Right renal pelvis (tissue), 4 donors: ENCODE results near the gene SYNGR1. TPM values are rescaled to one million over a fixed set of nuclear protein-coding genes. Genes with fewer than 3 reads are reported as not detected.

Experiments
- DNase-seq, 4 donors: peaks; one replicate each; pipeline ENCODE4 v3.0.0-alpha.2; 2013; ENCODE audit warnings: low read depth in 4 of 4, low spot score in 3 of 4, missing footprints in 1 of 4
- polyA plus RNA-seq, 4 donors: library from polyadenylated mRNA; unstranded; fragments of 120-200 nt; gene quantifications; one replicate each; pipeline ENCODE4 v1.2.1, GENCODE V29; 2013; ENCODE audit not compliant: insufficient read length in 4 of 4

SYNGR1 gene, protein sequence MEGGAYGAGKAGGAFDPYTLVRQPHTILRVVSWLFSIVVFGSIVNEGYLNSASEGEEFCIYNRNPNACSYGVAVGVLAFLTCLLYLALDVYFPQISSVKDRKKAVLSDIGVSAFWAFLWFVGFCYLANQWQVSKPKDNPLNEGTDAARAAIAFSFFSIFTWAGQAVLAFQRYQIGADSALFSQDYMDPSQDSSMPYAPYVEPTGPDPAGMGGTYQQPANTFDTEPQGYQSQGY
- polyA plus RNA-seq = 10 to 100 TPM; 18.7 to 28.3 (median 21.3) TPM

DNA sequence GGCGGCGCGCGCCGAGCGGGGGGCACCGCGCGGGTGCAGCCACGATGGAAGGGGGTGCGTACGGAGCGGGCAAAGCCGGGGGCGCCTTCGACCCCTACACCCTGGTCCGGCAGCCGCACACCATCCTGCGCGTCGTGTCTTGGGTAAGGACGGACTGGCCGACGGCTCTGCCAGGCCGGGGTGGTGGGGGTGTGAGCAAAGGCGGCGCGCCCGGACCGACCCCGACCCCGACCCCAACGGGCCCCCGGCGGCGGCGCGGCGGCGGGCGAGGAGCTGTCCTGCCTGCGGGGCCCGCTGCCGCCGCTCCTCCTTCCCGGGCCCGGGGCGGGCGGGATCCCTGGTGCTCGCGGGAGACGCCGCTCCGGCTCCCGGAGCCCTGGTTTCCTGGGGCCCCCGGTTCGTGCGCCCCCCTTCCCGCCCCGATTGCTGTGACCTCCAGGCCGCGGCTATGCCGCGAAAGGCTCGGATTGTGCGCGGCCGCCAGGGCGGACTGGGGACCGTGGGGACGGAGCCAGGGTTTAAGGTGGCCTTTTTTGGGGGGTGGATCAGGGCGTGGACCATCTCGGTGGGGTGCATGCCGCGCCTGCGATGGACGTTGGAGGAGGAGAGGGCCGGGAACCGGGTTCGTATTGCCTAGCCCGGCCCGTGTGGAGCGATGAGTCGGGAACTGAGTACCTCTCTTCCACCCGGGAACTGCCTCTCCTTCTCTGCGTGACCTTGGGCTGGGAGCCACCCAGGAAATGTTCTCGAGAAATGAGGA is at the start of gene SYNGR1:
SYNGR1 (plus strand) TSS at position 25 of the 760 bp plus-strand sequence; CDS start at position 45, 20 bp downstream.
- no peak for DNase-seq

DNA sequence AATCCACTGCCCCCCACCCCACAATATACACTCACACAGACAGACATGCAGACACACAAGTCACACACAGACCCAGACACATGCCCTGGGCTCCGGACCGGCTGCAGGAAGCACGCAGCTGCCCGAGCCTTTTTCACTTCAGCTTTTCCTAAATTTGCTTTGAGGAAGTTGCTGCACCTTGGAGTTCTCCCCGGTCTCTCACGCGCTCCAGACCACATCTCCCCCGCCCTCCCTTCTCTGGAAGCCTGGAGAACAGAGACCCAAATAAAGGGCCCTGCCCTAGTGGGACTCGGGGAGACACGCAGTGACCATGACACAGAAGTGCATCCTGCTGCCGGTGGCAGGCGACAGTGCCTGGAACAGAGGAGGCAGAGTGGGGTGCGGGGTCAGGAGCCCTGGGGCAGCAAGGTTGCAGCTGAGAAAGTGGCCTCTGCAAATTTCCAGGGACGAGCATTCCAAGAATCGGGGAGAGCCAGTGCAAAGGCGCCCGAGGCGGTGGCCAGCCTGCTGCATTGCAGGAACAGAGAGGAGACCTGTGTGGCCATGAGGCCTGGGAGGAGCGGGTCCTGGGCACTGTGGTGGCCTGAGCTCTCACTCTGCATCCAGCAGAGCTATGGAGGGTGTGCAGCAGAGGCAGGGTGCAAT is 49.5 kb upstream of the SYNGR1 start:
- DNase-seq = no peak

DNA sequence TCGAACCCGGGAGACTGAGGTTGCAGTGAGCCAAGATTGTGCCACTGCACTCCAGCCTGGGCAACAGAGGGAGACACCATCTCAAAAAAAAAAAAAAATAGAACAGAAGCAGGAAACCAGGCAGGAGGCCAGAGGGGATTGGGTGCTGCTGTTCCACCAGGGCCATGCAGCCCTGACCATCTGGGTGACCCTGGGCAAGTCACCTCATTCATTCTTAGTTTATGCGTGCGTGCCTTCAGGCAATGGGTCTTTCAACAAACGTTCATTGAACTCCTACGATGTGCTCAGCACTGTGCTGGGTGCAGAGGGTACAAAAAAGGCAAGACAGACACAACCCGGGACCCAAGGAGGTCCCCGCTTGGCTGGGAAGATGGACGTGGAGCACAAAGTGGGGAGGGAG is 48.7 kb upstream of the SYNGR1 start:
- no peak for DNase-seq

DNA sequence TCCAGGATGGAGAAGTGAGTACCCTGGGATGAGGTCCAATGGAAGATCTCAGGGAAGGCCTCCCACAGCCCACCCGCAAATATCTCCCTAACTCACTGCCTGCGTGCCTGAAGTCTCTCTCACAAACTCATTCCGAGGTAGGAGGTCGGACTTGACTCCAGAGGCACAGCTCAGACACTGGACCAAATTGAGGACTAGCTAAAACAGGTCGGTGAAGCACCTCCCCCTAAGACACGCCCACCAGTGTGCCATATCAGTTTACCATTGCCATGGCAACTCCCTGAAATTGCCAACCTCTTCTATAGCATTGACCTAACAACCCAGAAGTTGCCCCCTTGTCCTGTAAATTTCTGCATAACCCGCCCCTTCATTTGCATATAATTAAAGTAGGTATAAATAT is 47.9 kb upstream of the SYNGR1 start:
- DNase-seq = no peak

DNA sequence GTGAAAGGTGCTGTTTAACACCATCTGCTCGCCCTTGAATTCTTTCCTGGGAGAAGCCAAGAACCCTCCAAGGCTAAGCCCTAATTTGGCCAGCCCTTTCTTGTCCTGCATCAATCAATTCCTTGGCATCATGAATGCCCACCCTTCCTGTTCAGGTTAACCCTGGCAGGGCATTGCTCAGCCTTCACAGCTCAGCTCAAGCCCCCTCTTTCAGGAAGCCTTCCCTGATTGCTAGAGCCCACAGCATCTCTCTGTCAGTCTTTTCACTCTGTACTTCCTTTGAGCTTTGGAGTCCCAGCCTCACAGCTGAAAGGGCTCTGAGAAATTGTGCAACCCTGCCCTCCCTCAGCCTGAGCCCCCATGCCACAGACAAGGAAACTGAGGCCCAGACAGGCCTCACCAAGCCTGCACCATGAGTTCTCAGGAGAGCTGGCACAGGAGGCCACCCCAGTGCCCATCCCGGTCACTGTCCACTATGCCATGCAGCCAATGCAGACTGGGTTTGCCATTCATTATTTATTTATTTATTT is 47.3 kb upstream of the SYNGR1 start:
- DNase-seq = no peak

DNA sequence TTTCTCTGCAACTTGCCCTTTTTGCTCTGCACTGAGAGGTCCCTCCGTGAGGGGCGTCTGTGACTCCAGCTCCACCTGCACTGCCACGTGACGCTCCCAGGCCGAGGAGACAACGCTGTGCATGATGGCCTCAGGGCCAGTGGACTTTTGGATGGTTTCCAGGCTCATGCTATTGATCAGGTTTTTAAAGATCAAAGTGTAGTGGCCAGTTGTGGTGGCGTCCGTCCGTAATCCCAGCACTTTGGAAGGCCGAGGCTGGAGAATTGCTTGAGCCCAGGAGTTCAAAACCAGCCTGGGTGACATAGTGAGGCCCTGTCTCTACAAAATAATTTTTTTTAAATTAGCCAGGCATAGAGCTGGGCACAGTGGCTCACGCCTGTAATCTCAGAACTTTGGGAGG is 46.4 kb upstream of the SYNGR1 start:
- no peak for DNase-seq

DNA sequence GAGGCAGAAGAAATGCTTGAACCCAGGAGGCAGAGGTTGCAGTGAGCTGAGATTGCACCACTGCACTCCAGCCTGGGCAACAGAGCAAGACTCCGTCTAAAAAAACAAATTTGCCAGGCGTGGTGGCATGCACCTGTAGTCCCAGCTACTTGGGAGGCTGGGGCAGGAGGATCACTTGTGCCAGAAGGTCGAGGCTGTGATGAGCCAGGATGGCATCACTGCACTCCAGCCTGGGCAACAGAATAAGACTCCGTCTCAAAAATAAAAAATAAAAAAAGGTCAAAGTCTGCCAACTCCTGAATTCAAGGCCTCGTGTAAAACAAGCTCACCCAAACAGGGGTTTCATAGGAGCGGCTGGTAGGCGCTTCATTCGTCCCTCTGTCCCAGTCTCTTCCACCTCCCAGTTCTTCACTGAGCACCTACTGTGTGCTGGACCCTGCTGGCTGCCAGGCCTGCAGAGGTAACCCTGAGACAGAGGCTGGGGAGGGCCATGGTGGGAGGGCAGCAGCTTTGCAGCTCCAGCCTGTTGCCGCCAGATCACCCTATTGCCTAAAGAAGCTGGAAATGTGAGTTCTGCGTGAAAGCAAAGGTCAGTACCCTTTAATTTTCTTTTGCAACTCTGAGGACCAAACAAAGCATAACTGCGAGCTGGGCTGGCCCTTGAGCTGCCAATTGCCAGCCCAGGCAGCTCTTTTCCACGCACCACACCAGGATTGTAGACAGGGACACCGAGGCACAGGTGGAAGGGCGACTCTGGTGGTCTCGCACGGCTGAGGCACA is 45.7 kb upstream of the SYNGR1 start:
- DNase-seq = no peak

DNA sequence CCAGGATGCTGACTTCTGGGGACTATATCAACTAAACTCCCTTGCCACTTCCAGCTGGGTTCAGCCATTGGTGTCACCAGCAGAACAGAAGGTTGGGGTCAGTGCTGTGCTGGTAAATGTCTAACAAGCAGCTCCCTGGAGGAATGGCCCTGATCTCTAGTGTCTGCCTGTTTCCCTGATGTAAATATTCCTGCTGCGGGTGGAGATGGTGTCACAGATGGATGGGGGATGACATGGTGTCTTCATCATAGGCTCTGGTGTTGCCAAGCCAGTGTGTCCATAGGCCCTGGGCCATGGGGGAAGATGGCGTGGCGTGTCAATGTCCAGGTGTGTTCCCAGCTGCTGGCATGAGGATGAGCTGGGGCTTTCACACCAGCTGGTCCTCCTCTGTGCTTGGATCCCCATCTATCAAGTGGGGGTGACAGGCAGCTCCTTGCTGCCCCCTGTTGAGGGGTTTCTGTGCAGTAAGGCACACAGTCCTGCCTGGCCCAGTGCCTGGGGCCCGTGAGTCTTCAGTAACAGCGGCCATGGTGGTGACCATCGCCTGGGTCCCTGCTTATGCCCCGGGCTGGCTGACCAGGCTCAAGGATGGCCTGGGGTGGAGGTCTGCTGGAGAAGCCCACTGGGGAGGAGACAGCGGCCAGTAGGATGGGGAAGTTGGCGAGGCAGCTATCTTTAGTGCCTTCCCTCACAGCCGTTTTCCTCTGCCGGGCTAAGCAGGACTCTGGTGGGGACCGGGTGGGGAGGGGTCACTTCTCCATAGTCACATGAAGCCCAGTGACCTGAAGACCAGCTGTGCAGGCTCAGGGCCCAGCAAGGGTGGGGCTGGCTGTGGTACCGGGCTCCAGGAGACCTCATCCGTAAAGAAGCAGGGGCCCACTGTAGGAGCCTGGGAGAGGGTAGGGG is 43.1 kb upstream of the SYNGR1 start:
- no peak for DNase-seq

DNA sequence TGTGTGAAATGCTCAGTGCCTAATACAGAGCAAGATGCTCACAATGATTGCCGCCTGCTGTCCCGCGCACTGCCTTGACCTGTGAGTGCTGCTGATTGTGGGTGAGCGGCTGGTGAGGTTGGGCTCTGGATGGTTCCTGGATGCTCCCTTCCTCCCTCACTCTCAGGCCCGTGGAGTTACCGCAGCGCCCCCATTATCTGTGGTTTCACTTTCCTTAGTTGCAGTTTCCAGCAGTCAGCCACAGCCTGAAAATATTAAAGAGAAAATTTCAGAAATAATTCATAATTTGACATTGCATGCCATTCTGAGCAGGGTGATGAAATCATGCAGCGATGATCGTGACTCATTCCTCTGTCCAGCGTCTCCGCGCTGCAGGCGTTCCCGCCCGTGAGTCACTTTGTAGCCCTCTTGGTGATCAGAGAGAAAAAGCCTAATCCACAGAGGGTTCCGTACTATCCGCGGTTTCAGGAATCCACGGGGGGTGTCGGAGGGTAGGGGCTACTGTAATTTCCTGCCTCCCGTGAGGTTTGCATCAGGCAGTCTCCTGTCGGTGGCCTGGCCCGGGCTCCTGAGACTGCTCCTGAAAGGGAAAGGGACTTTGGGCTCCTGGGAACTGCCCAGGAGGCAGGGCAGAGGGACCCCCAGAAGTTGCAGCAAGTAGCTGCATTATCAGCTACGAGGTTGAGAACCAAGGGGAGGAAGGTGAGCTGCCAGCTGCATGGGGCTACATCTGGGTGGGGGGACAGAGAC is 41.0 kb upstream of the SYNGR1 start:
- no peak for DNase-seq

DNA sequence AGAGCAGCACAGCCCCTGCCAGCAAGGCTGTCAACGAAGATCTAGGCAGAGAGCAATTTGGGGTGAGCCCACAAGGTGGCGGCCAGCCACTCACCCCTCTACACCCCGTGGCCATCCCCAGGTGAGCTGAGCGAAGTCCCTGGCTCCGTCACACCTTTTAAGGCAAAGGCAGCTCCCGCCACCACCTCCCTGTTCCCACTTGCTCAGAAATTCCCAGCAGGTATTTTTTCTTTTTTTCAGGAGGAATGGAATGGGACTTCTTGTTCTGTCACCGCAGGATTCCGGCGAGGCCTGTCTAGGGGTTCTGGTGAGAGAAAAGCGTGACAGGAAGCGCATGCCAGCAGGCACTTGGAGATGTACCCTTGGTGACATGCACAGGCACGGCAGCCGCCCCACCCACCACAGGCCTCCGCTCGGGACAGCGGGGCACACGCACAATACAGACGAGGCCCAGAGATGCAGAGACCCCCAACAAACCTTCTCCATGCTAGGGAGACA is 40.4 kb upstream of the SYNGR1 start:
- DNase-seq = no peak

DNA sequence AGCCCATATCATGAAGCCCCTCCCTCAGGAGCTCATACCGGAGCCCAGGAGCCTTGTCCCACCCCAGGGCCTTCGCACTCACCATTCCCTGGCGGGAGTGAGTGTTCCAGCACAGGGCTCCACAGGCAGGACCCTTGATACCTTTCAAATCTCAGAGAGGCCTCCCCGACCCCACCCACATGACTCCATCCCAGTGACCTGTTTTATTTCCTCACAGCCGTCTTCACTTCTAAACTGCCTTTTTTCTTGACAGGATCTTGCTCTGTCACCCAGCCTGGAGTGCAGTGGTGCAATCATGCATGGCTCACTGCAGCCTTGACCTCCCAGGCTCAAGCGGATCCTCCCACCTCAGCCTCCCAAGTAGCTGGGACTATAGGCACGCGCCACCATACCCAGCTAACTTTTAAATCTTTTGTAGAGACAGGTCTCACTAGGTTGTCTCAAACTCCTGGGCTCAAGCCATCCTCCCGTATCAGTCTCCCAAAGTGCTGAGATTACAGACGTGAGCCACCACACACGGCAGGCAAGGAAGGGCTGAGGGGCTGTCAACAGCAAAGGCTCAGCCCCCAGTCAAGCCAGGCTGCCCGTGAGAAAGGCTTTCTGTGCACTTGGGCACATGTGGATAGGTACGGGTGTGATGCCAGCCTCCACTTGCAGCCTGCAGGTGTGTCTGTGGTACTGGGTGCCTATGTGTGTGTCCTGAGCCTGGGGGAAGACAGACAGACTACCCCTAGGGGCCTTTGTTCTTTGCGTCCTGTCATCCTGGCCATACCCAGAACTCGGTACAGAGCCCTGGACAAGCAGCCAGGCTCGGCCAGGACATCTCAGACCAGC is 39.7 kb upstream of the SYNGR1 start:
- no peak for DNase-seq

DNA sequence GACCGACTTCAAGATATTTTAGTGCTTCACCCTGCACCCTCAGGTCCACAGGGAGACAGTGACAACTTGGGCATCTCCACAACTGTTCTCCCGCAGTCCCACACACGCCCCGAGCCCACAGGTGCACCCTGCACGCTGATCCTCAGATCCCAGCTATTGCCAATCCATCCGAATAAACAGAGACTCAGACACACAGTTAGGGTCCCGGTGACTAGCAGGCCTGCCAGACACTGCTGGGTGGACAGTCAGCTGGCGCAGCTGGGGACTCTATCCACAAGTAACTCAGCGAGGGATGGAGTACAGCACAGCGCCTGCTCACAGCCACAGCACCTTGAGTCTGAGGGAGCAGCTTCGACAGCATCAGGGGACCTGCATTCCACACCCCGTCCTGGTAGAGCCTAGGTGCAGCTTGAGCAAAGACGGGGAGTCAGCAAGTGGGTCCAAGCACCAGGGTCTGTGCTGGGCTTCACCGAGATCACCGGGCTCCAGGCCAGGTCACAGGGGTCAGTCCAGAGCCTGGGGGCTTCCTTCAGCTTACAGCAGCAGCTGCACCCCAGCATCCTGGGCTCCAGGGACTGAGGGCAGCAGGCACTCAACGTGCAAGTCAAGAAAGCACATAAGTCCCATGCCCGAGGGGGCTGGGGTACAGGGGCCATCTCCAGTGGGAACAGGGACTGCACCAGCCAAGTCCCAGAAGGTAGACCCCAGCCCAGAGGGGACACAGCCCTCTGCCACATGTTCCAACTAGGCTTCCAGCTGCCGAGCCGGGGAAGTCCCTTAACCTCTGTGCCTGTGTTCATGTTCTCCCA is 38.0 kb upstream of the SYNGR1 start:
- no peak for DNase-seq

DNA sequence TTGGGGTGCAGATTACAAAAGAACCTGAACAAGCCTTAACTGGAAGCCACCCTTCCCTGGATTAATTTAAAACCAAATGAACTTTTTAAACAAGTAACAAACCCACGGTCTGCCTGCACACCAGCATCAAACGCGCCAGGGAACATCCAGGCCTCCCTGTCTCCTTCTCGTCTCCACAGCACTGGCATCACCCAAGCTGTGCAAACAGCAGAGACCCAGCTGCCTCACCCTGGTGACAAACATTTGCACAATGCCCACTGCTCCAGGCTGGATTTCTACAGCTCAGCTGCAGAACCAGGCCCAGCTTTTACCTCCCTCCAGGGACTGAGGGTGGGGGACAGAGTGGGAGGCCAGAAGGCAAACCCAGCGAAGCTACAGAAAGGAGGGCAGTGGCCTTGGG is 37.4 kb upstream of the SYNGR1 start:
- DNase-seq = no peak

DNA sequence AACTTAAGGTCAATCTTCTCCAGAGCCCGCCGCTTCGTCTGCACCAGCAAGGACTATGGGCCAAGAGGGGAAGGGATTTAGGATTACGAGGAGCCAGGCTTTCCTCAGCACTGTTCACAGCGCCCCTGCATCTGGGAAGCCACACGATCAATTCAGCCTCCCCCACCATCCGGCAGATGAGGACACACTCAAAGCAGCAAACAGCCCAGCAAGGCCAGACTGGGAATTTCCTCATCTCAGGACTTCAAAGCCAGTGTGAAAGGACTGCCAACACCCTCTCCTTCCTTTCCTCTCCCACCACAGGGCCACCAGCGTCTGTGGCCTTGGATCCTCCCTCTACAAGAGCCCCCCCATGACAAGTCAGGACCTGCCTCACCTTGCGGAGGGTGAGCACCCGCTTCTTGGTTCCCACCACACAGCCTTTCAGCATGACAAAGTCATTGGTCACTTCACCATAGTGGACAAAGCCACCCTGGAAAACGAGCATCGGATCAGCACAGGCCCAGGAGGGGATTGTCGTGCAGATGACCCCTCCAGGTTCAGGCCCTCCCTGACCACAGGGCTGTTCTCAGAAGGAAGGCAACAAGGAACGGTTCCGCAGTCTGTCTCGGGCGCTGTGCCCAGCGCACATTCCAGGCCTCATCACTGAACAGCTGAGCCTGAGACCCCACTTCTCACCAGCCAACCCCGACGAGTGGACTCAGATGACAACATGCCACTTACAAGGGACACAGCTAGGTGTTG is 36.4 kb upstream of the SYNGR1 start:
- no peak for DNase-seq

DNA sequence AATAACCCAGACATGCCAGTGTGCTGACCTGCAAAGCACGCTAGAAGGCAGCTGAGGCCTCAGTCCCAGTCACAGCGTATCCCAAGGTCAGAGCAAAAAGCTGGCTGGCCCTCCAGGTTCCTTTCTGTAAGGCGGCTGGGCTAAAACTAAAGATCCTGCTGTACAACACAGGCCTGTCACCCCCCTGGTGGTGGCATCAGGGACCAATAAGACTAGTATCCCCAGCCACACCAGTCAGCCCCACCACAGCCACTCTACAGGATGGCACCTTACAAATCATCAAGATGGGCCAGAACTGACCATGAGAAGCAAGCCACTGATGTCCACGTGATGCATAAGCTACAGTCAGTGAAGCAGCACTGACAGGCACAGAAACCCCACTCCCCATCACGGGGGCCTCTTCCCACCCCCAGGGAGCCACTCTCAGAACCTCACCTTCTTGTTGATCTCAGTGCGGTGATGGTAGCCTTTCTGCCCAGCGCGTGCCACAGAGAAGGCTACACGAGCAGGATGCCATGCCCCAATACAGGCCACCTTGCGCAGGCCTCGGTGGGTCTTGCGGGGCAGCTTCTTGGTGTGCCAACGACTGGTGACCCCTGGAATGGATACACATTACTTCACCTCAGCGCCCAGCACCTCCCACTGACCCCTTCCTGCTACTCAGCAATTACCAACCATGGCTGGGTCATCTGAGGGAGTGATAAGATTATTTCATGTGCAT is 35.4 kb upstream of the SYNGR1 start:
- DNase-seq = no peak

DNA sequence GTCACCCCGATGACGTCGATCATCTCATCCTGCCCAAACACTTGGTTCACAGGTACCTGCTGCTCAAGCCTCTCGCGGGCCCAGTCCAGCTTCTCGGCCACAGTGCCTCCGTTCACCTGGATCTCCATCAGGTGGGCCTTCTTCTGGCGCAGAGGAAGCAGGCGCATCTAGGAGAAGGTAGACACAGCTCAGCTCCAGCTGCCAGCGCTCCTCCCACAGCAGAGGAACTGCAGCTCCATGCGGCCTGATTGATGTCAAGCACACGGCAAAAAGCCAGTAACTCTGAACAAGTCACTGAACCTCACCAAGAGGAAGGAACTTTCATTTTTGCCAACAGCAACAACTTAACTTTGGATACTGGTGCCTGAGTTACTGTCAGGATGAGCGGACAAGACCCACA is 34.4 kb upstream of the SYNGR1 start:
- no peak for DNase-seq
